Endothelial cell of umbilical vein (primary cell): Measurements from ENCODE around the gene ATP10A. TPM values are rescaled to one million over a fixed set of nuclear protein-coding genes. Genes with fewer than 3 reads are reported as not detected.

ENCODE experiments used
- microRNA-seq: library from miRNA; unstranded; fragments of <30 nt; microRNA quantifications from one replicate; pipeline ENCODE4 v1.2.0, GENCODE V29; 2021; ENCODE audit warnings: borderline number of aligned reads, borderline replicate concordance
- polyA plus RNA-seq, 4 experiments: library from polyadenylated mRNA; depleted of rRNA in 3 of 4; stranded (reverse) in 3 of 4; unstranded in 1 of 4; fragments of >200 nt; gene quantifications; 2 replicates each; pipeline versions ENCODE4 v1.2.1 to v1.2.3, GENCODE V29; 2011 to 2012; ENCODE audit warnings: missing spikeins in 1 of 4
- small RNA-seq: library from RNA; depleted of rRNA; stranded (forward); fragments of <200 nt; gene quantifications from one replicate; pipeline ENCODE3, GENCODE V24; 2012; ENCODE audit warnings: low replicate concordance, low read depth; ENCODE audit not compliant: insufficient read depth, insufficient read length
- total RNA-seq: library from RNA; stranded (reverse); gene quantifications from 2 replicates; pipeline ENCODE4 v1.2.3, GENCODE V29; 2021

Gene ATP10A
- total and polyA plus RNA-seq, 2 donors (not counting 3 experiments of a cell fraction or from before 2014, with no cell fraction given) = not detected

Small RNA genes within 50 kb of the gene (microRNA-seq; reads per million reads assigned to microRNA genes)
- gene MIR4715 = not detected

Small RNA genes within 50 kb of the gene (small RNA-seq; reads per million reads assigned to genes)
- not detected for gene MIR4715
- gene RNA5SP390 = not detected
